HG03045 (cell line): Measurements from ENCODE around the gene SDR42E1.
"Not testable (repeated sequence)": the region's sequence is repeated elsewhere in the genome, so short reads cannot be mapped to it uniquely, and the experiment has no call there.

Experiments used
- ATAC-seq: cut with Tn5 transposase; IDR thresholded peaks from one replicate; pipeline ENCODE4 v1.9.1; 2021; ENCODE audit warnings: mild to moderate bottlenecking, moderate library complexity; ENCODE audit not compliant: unreplicated experiment

Gene SDR42E1

GRCh38 chr16:82007189-82007588 lies 4.1 kb downstream of the SDR42E1 start:
- ATAC-seq = no peak

GRCh38 chr16:82006036-82006435 lies 5.2 kb downstream of the SDR42E1 start:
- ATAC-seq = no peak

- no peak for ATAC-seq
Observed at GRCh38 chr16:82005027-82005830, 6.0 kb downstream of the SDR42E1 start.

DNA sequence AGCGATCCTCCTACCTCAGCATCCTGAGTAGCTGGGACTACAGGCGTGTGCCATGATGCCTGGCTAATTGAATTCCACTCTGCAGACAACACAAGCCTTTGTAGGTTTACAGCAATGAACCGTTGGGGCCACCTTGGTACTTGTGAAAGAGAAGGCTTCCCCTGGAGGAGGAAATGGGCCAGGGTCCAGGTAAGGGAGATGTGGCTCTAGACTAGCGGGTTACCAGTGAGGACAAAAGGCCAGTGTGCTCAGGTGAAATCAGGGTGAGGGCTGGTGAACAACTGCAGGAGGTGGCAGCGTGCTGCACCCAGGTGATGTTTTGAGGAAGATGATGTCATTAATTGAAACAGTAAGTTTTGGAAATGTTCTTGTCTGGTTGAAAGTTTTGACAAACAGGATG lies 6.7 kb downstream of the SDR42E1 start:
- ATAC-seq = no peak

DNA sequence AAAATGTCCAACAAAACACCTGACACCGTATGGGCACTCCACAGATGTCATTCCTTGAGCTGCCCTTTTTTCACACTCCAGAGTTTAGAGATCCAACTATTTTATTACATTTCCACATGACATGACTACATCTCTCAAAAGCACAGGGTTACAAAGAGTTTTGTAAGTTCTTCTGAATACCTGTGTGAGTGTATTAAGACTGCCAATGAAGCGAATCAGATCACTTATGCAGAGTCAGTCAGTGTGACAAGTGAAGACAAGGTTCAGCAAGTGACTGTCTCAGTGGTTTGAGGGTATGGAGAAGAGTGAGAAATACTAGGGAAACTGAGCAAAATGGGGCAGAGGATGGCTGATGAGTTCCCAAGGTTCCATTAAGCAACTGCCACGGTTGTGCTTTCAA lies 8.4 kb downstream of the SDR42E1 start:
- ATAC-seq = no peak

DNA sequence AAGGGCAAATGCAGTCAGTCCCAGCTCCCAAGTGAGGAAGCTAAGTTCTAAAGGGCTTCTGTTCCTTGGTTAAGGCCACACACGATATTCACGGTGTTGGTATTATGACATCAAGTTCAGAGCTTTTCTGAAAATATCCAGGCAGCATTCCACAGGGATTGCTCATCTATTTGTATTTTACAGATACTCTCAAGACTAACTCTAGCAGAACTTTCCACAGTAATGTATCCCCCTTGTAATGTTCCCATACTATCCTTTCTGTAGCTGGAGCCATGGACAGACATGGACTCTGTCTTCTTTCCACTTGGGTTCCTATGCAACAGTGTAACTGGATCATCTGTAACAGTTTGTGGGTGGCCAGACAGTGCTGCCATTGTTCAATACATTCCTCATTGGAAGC lies 13.5 kb downstream of the SDR42E1 start:
- no peak for ATAC-seq

- ATAC-seq = no peak
Observed at GRCh38 chr16:81996664-81997509, 14.4 kb downstream of the SDR42E1 start.

DNA sequence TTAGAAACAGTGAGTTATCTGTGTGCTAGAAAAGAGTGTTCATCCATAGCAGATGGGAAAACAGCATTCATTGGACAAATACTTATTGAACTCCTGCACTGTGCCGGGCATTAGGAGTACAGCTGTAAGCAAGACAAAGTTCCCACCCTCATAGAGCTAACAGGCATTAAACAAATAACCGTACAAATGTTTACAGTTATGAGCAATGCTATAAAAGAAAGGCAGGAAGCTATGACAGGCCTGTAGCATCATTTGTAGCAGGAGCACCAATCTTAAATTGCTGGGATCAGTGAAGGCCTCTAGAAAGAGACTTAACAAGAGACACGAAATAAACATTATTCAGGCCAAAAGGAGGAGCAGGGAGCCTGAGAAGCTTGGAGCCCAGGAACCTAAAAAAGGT lies 15.6 kb downstream of the SDR42E1 start:
- ATAC-seq = no peak

- no peak for ATAC-seq
Observed at GRCh38 chr16:81994485-81994884, 16.8 kb downstream of the SDR42E1 start.

DNA sequence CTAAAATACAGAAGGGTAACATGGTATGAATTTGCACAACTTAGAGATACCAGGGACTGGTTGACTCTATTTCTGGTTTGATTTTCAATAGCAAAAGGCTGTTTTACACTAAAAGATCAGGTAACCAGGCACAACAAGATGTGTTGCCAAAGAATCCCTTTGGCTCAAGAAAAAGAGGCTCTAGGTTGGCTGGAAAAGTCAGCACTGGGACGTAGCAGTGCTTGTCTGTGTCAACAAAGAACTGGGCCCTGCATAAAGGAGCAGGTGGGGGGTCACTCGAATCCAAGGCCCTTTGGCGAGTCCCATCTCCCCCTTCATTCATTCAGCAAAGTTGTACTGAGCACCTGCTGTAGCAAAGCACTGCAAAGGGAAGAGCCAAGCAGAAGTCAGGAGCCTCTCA lies 18.4 kb downstream of the SDR42E1 start:
- ATAC-seq = no peak

DNA sequence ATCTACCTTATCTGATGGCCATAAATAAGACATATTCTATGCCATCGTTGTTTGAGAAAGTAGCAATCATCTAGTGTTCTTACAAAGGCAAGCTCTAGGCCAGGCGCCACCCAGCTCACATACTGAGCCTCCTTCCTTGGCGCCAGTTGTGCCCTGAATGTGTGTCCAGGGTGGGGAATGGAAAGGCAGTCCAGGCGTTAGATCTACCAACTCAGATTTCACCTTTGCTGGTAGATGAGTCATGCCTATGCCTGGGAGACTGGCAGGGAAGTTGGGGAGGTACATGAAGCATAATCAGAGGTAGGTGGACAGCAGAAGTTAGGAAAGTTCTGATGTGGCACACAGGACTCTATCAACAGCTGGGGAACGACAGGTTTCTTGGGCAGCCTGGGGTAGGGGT lies 23.6 kb downstream of the SDR42E1 start:
- no peak for ATAC-seq

DNA sequence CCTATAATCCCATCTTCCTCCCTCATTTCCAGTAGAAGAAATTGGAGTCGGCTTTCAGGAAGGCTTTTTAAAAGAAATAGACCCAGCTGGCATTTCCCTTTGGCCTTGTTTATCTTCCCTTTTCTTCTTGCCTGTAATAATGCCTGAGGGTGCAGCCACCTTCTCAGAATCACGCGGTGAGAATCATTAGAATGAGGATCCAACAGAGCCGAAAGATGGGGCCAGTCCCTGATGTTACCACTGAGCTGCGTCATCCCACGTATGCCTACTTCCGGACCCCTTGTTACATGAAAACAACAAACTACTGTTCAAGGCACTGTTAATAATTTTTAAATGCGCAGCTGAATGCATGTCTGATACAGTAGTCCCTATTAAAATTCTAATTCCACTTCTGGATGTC lies 24.1 kb downstream of the SDR42E1 start:
- no peak for ATAC-seq

- not testable (repeated sequence) for ATAC-seq
Observed at GRCh38 chr16:81977335-81977942, 33.8 kb downstream of the SDR42E1 start.

GRCh38 chr16:81975637-81976036 lies 35.6 kb downstream of the SDR42E1 start:
- no peak for ATAC-seq

DNA sequence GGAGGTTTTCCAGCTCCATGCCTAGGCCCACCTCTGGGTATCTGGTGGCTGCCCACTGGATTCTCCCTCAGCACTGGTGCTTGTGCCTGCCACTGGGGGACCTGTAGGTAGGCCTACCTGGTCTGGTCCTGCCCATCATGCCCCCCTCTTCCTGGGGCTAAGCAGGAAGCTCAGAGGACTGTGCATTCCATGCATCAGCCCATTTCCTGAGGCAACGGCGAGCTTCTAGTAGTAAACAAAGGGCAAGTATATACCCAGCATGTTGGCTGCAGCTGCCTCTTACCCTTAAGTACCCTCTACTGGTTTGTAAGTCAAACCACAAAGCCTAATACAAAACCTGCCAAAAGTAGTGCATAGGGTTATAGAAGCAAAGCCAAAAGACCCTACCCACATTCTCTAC lies 37.5 kb downstream of the SDR42E1 start:
- no peak for ATAC-seq

DNA sequence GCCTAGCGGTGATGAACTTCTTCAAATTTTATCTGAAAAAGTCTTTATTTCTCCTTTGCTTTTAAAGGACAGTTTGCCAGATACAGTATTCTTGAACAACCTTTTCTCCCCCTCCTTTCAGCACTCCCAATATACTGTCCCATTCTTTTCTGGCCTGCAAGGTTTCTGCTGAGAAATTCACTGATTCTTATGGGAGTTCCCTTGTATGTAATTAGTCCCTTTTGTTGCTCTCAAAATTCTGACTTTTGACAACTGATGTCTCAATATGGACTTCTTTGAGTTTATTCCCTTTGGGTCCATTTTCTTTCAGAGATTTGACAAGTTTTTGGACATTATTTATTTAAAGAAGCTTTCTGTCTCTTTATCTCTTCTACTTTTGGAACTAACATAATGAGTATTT lies 39.4 kb downstream of the SDR42E1 start:
- ATAC-seq = no peak

DNA sequence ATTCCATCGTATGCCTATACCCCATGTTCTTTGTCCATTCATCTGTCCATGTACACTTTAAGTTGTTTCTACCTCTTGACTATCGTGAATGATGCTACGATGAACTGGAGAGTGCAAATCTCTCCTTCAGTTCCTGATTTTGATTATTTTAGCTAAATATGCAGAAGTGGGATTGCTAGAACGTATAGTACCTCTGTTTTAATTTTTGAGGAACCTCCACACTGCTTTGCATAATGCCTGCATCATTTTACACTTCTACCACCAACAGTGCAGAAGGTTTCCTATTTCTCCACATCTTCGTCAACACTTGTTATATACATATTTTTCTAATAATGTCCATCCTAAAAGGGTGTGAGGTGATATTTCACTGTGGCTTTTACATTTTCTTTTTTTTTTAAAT lies 43.9 kb downstream of the SDR42E1 start:
- ATAC-seq = no peak

DNA sequence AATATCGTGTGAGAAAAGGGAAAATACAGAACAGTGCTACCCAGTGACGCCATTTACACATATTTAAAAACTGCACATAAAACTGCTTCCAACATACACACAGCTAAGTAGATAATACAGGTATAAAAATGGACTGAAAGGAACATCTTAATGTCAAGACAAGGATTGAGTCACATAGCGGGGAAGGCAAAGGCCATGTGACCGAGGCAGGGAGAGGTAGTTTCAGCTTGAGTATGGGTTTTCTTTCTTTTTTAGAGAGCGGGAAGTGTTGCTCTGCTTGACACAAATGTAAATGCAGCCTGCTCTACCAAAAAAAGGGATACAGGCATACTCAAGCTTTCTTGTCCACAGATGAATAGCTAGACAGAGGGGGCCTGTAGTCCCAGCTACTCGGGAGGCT lies 46.5 kb downstream of the SDR42E1 start:
- ATAC-seq = no peak

DNA sequence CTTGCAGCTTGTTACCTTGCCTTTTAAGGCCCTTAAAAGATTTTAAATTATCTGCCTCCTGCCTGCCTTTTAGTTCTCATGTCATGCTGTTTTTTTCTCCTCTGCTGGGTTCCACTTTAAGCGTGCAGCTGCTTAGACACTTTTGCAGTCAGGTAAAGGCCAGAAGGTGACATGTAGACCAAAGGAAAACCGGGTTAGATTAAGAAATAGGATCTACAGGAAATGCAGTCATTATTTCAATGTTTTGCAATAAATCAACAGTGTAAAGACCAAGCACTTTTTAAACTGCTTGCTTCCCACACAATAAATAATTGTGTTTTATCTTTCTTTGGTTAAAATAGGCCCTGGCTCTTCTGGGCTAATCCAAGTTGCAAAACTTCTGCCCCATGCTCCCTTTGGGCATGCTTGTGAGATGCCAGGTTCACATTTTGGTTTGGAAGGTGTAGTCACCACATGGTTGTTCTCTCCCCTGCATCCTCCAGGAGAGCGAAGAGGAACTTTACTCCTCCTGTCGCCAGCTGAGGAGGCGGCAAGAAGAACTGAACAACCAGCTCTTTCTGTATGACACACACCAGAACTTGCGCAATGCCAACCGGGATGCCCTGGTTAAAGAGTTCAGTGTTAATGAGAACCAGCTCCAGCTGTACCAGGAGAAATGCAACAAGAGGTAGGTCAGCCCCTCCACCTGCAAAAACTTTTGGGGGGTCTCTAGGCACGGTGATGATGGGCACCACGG lies 54.9 kb downstream of the SDR42E1 start:
- ATAC-seq = no peak

GRCh38 chr16:81951564-81951963 lies 59.7 kb downstream of the SDR42E1 start:
- no peak for ATAC-seq

- ATAC-seq = no peak
Observed at GRCh38 chr16:81946206-81946605, 65.1 kb downstream of the SDR42E1 start.
